ENCODE data around the gene RPP30. TPM values are rescaled to one million over a fixed set of nuclear protein-coding genes. Genes with fewer than 3 reads are reported as not detected.
"Not testable (repeated sequence)": the region's sequence is repeated elsewhere in the genome, so short reads cannot be mapped to it uniquely, and the experiment has no call there.

Gene RPP30
- total RNA-seq, 1 donor from 2014 or later = 26.5 TPM

DNA sequence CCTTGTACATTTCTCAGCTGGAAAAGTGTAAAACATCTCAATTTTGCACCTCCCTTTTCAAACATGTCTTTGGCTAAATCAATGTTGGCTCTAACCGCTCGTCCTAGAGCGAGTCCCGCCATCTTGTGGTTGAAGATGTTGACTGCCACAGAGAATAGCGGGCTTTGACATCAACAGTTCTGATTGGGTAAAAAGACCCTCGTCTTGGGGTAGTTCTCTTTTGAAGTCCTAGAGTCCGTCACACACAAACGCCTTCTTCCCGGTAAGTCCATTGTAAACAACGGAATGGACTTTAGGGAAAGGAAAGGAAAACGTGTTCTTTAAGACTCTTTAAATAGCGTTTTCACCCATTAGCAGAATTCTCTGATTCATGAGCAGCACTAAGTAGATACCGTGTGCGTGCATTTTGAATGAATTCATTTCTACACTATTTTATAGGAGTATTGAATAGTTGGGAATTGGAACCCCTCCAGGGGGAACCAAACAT is 452 bp upstream of the RPP30 start:
- peak; percentile 76 for DNase-seq (ENCODE audit: low read depth)

DNA sequence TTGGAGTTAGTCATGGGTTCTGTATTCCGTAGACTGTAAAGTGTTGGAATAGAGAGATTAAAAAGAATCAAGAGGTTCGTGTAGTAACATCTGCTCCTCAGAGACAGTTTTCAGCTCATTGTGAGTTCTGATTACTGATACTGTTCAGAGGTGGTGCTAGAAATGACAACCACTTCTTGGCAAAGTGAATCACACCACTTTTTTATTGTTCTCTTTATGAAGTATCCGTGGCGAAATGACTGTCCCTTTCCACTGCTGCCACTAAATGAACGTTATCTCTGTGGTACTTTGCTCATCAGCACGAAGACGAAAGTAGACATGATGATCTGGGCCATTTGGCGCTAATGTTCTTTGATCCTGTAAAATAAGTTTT is 860 bp downstream of the RPP30 start:
- DNase-seq (ENCODE audit: low read depth) = no peak

DNA sequence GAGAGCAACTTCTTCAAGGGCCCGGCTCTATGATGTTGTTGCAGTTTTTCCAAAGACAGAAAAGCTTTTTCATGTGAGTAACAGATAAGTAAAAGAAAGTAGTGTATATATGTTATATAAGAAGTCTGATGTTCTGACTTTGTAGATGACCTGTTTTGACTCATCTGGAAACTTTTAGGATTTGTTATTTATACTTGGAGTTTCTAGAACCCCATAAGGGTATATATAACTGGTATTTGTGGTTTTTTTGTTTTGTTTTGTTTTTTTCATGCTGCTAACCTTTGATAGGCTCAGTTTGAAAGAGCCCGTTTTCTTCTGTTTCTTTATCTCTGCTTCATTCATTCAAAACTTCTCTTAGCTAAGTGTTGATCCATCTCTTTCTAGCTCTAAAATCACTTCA is 7.3 kb downstream of the RPP30 start:
- no peak for DNase-seq (ENCODE audit: low read depth)

DNA sequence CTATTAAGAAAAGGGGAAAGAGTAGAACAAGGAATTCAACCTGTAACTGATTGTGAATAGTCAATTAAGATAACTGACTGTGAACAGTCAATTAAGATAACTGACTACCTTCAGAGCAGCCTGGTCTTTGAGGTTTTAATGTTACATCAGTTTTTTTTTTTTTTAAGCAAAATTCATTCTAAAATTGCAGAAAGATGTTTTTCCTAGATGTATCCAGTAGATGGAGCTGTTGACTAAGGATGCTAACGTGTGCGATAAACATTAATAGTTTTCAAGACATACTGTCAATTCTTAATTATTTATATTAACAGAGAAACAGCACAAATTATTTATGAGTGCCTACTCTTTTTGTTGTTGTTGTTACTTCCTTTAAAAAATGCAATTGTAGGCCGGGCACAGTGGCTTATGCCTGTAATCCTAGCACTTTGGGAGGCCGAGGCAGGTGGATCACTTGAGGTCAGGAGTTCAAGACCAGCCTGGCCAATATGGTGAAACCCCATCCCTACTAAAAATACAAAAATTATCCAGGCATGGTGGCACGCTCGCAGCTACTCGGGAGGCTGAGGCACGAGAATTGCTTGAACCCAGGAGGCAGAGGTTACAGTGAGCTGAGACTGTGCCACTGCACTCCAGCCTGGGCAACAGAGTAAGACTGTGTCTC is 8.4 kb downstream of the RPP30 start:
- peak; percentile 47 for DNase-seq (ENCODE audit: low read depth)

DNA sequence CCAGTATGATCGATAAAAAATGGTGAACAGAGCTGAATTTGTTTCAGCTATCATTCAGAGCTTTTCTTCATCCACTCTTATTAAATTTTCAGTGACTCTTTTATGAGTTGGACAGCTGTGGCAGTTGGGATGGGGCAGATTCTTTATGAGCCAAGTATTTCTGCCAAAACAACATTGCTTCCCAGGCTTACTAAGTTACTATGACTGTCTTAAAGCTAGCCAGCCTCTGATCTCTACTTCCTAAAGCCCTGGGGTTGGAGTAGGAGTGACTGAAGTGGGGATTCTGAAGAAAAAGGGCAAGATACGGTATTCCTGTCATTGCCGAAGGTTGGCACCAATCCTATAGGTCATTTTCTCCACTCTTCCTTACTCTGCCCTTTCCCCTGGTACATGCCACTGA is 12.7 kb downstream of the RPP30 start:
- DNase-seq (ENCODE audit: low read depth) = no peak

DNA sequence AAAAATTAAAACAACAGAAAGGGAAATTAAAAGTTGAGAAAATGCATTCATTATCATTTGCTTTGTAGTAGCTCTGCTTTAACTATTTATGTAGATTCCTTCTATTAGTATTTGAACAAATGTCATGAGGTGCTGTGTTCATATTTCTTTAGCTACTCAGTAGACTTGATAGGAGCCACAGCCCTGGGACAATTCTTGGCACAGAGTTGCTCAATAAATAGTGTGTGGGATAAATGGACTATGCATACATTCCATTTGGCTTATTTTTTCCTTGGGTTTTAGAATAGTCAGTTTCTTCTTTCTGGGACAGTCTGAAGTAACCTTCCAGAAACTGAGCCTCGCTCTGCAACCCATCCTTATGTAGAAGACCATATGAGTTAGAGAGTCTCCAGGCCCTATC is 13.4 kb downstream of the RPP30 start:
- no peak for DNase-seq (ENCODE audit: low read depth)

DNA sequence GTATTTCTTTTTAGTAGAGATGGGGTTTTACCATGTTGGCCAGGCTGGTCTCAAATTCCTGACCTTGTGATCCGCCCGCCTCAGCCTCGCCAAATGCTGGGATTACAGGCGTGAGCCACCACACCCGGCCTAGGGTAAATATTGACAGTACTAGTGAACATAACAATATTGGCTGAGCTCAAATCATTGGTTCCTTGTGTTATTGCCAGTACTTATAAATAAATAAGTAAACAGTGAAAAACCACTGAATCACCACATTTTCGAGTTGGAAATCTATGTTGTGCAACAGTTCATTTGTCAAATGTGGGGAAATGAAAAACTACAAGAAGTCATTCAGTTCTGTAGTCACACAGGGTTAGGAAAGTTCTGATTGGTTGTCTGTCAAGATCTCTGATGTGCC is 15.8 kb downstream of the RPP30 start:
- DNase-seq (ENCODE audit: low read depth) = no peak

DNA sequence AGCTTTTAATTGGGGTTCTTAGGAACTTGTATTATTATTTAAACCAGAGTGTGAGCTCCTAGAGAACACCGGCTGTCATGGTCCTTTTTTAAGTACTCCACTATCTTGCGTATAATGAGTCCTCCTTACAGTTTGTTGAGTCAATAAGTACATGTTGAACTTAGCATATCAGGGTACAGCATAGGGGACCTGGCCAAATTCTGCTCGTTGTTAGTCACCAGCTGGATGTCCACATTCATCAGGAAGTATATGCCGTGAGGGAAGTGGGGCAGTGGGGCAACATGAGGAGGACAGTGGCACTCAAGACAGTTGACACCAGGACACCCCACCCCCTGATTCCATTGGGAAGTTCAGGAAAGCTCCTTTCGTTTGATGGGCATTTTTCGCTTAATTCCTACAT is 16.6 kb downstream of the RPP30 start:
- no peak for DNase-seq (ENCODE audit: low read depth)

DNA sequence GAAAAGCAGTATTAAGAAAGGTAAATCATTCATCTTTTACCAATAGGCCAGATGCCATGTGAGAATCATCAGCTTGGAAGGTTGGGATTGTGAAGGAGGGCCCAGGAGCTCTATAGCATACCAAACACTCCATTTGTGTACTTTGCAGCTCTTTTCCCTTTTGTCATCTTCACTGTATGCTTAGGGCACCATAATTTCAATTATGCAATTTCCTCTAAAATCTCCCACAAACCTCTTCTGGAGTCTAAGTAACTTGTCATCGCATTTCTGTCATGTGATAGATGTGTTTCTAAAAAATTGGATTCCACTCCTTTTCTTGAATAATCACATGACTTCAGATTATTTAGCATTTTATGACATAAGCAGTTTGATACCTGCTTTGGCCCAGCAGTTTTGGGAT is 17.9 kb downstream of the RPP30 start:
- DNase-seq (ENCODE audit: low read depth) = no peak

DNA sequence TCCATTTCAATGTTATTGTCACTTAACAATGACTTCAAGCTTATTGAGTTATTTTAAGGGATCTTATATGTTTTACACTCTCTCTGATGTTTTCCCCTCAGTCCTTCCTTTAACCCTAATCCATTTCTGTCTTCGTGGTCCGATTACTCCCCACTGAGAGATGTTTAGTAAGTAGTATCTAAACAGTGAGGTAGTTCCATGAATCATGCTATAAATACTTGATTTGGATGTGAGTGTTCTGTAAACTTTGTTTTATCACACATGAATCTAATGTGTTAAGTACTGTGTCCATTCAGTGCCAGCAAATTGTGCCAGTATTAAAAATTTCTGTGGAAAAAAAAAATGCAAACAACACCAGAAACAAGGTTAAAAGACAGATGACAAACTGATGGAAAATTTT is 18.6 kb downstream of the RPP30 start:
- DNase-seq (ENCODE audit: low read depth) = no peak

DNA sequence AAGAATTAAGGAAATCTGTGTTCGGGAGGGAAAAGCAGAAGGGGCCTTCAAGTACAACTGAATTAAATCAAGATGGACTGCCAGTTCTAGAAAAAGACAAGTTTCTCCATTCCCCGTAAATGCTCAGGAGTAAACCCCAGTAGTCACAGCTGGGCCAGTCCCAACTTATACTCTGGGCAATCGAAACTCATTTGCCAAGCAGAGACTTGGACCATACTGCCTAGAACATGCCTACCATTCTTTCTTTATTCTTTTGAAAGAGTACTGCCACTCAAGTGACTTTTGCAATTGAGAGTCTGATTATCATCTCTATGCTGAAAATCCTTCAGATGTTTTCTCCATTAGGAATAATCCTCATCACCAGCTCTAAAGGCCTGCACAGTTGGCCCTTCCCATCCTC is 21.4 kb downstream of the RPP30 start:
- DNase-seq (ENCODE audit: low read depth) = no peak

DNA sequence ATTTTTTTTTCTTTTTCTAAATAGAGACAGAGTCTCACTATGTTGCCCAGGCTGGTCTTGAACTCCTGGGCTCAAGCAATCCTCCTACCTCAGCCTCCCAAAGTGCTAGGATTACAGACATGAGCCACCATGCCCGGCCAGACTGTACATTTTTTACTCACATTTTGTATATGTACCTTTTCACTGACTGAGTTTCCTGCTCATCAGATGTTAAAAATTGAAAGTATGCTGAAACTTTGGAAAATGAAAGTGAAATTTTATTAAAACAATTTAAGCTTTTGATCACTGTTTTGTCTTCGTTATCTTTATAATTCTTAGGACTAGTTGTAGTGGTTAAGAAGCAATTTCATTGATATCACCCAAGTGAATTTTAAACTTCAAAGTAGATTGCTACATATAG is 25.1 kb downstream of the RPP30 start:
- not testable (repeated sequence) for DNase-seq (ENCODE audit: low read depth)

DNA sequence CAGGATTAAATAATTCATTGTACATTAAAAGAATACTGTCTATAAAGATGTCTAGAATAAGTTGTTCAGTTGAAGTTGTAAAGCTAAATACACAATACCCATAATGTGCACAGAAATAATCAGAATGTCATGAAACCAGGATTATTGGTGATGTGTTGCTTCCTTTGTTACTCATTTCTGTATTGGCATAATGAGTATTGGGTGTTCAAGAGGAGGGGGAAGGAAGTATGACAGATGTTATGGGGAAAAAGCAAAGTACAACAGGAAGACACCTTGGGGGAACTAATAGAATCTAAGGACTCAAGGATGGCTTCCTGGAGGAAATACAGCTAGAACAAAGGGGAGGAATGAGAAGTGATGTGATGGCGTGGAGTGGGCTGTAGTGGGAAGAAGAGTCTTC is 34.2 kb downstream of the RPP30 start:
- no peak for DNase-seq (ENCODE audit: low read depth)

DNA sequence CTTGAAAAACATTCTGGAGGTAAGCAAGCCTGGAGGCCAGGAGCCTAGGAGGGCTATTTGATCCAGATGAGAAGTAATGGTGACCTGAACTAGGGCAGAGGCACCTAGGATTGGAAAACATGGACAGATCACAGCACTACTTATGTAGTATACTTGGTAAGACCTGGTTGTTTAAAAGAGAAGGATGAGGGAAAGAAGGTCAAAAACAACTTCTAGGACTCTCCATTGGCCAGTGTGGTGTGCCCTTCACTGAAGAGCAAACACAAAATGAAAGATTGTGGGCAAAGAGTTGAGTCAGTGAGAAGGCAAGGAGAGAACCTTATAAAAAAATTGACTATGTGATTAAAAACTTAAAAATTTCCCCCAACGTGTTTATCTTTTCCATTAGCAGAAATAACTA is 34.8 kb downstream of the RPP30 start:
- DNase-seq (ENCODE audit: low read depth) = no peak

DNA sequence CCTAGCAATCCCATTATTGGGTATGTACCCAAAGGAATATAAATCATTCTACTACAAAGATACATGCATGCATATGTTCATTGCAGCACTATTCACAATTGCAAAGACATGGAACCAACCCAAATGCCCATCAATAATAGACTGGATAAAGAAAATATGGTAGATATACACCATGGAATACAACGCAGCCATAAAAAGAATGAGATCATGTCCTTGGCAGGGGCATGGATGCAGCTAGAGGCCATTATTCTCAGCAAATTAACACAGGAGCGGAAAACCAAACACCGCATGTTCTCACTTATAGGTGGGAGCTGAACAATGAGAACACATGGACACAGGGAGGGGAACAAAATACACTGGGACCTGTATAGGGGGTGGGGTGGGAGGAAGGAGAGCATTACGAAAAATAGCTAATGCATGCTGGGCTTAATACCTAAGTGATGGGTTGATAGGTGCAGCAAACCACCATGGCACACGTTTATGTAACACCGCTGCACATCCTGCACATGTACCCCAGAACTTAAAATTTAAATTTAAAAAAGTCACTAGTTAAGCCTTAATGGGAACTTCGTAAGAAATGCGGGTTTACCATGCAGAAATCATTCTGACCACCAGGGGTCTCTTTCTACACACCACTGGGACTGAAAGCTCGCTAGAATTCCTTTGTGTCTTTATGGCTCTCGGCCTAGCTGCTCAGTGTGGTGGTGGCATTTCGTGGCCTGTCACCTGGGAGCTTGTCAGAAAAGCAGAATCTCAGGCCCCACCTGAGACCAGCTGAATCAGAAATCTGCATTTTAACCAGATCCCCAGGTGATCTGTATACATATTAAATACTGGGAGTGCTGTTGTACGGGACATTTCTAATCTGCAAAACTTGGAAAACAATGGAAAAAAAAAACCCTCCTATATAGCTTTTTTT is 39.6 kb downstream of the RPP30 start:
- DNase-seq (ENCODE audit: low read depth) = peak; percentile 76

DNA sequence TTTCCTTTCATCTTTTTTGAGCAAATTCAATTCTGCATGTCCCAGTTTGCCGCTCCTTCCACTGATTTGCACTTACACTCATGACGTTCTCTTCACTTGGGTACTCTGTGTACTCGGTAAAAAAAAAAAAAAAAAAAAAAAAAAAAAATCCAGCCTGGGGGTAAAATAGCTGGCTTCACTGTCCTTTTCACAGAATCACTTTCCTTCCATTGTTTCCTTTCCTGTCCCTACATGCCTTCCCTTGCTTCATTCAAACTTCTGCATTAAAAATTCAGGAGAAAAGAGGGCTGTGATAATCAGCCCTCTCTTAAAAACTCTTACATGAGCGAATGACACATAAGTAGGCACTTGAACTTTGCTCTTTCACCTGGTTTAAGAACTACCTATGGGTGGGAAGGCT is 40.4 kb downstream of the RPP30 start:
- no peak for DNase-seq (ENCODE audit: low read depth)

DNA sequence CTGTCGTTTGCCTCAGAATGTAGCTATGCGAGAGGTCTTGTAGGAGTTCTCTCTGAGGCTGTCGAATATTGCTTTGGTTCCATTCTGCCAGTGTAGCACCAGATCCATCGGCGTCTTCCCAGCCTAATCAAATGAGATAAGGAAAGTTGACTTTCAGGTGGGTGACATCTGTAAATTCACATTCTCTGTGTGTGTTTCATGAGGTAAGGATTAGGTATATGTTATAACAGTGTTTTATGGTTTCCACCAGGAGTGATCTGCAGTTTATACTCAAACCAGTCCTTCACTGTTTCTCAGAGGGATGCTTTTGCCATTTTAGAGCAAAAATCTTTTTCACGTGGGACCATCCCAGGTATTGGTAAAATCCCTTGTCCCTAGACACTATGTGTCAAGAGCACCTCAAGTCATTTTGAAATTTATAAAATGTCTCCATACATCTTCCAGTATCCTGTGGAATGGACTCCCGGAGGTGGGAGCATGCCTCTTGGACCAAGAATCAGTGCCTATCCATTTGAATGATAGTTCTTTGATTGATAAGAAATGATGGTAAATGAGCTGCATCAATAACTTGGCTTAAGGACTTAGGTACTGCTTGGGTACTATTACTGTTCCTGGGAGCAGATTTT is 41.2 kb downstream of the RPP30 start:
- DNase-seq (ENCODE audit: low read depth) = no peak

DNA sequence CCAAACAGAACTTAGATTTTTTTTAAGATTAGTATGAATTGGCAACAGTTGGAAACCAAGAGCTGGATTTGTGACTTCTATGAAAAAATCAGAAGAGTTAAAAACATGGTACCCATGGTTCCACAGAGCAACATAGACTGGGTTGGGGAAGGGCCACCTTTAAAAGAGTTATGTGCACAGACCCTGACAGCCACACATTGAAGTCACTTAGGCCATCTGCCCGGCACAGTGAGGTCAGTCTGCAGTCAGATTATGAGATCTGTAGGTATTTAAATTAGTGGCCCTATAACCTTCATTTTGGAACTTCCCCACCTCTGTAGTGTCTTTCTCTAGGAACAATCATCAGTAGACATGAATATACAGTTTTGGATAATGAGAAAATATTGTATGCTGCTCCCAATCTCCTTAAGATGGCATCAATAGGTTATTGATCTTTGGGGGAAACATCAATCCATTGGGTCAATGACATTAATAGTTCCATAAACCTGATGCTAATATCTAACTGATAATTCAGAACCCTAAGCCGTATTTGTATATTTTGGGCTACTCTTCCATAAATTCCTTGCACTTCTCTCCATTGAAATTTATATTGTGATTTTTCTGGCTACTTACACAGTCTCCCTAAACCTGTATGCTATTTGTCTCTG is 42.1 kb downstream of the RPP30 start:
- DNase-seq (ENCODE audit: low read depth) = no peak

DNA sequence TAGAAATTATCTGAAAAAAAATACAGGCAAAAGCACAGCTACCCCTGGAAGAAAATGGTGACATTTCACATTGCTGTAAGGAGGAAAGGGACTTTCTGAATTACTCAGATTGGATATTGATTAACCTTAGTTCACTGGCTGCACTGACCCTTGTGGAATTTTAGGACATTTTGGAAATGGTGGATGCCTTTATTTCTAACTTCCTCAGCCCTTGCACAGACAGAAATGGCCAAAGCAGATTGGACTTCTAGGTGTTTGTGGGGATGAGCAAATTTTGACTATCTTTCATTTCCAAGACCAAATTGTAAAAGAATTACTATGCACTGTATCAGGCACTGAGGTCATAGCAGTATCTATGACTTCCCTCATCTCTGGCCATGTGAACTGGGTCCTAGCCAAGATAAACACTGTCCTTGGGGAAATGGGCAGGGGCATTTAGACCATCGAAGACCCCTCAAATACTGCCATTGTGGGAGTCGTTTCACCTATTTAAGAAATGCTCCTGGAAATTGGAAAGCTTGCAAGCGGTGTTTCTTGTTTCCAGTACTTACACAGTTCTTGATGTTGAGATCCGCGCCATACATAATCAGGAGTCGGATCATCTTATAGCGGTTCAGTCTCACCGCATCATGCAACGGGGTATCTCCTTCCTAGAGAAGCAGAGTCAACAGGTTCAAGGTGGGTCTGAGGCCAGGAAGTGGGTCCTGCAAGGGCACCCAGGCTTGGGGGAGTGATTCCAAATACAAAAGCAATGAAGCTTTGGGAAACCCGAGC is 43.4 kb downstream of the RPP30 start:
- peak; percentile 31 for DNase-seq (ENCODE audit: low read depth)

DNA sequence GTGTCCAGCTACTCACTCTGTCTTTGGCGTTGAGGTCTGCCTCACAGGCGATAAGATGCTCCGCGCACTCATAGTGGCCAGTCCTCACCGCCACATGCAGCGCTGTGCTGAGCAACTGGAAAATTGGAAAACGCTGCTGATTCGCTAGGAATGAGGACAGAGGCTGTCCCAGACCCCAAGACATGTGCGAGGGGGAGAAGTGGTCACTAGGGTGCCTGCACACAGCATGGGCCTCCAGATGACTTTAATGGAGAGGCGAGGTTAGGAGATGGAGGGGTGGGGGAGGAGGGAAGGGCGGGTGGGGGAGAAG is 43.9 kb downstream of the RPP30 start:
- no peak for DNase-seq (ENCODE audit: low read depth)

DNA sequence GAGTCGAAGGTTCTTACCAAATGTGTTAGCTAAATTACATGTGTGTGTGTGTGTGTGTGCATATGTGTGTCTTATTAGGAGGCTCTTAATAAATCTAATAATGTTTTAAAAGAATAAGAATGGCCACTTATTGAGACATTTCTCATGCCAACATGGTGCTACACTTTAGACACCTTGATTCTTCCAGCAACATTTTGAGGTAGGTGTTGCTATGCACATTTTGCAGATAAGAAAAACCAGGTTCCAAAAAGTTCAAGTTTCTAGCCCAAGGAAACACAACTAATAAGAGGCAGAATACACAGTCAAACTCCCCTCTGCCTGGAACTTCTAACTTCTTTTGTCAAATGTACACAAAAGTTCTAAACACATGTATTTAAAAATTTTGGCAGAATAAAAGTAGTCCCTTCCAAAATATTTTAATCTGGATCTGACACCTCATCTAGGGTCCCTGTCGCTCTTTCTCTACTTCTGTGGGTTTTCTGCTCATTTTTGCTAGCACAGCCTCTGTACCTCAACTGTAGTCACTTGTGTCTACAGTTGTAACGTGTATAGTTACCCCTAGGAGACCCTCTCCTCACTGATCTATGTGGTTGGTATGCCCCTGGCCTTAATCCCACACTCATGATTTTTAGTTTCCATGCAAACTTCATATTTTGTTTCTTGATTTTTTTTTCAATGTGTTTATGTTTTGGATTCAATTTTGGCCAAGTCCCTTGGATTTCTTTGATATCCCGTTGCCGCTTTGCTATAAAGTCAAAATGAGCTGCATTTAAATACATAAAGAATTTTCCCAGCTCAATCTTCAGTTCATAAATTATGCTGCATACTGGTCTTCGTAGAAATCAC is 44.8 kb downstream of the RPP30 start:
- DNase-seq (ENCODE audit: low read depth) = no peak
